Adipocyte (in vitro differentiated cells): ENCODE measurements around the gene ACOX1.

Experiments used
- DNase-seq: peaks from one replicate; pipeline ENCODE4 v3.0.0-alpha.2; 2015; ENCODE audit warnings: low read depth
- H3K27me3 ChIP-seq: replicated peaks from 2 replicates; pipeline ENCODE4 v1.7.0; 2013; ENCODE audit warnings: mild to moderate bottlenecking, low read length, moderate library complexity; ENCODE audit not compliant: control insufficient read depth, insufficient read depth
- H3K36me3 ChIP-seq: 2 replicates; pipeline ENCODE4 v1.7.0; 2013; ENCODE audit warnings: low read length, mild to moderate bottlenecking, moderate library complexity; ENCODE audit not compliant: control insufficient read depth, insufficient read depth, severe bottlenecking
- H3K4me1 ChIP-seq: 2 replicates; pipeline ENCODE4 v1.7.0; 2013; ENCODE audit warnings: mild to moderate bottlenecking, low read length, moderate library complexity; ENCODE audit not compliant: control insufficient read depth, insufficient read depth
- H3K4me3 ChIP-seq: 2 replicates; pipeline ENCODE4 v1.7.0; 2013; ENCODE audit warnings: mild to moderate bottlenecking, low read length, moderate library complexity
- H3K9ac ChIP-seq: 2 replicates; pipeline ENCODE4 v1.7.0; 2013; ENCODE audit warnings: mild to moderate bottlenecking, low read length, moderate library complexity
- H3K9me3 ChIP-seq: 2 replicates; pipeline ENCODE4 v1.7.0; 2013; ENCODE audit warnings: mild to moderate bottlenecking, low read length, moderate library complexity; ENCODE audit not compliant: control insufficient read depth

The ACOX1 gene

DNA sequence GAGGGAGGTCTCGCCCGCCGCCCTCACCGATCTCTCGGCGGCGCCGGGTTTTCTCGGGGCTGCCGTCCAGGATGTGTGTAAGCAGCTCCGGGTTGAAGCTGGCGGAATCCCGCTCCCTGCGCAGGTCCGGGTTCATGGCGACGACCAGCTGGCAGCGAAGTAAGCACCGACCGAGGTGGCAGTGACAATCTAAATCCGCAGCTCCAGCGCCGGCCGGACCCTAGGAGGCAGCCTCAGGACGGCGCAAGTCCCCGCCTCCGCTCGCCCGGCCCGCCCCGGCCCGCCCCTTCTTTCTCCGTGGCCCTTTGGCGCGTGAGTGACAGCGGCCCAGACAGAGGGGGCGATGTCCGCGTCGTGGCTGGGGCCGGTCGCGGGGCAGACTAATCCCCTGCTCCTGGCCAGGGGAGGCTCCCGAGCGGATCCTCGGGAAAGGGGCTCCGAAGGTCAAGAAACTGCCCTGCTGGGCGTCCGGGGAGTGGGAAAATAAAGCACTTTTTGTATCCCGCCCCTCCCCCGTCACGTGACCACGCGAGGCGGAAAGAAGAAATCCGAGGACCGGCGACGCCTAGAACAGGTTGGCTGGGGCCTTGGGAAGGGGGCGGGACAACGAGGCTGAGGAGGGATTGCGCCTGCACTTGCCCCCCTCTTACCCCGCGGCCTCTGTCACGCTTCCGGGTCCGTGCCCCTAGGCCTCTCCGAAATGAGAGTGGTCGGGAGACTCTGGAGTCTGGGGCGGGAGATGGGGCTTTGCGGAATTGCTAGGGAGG is at the start of gene ACOX1, which contains the start of gene TEN1:
TSS of gene ACOX1 (minus strand) at position 229 of the 767 bp plus-strand sequence. CDS start at position 136, 93 bp downstream.
TSS of gene TEN1 (plus strand) at position 303 of the 767 bp plus-strand sequence. CDS start 6,953 bp downstream, outside the sequence.
- H3K4me1 ChIP-seq, result peaks cover 59% of the 10 kb centered on the region
- H3K27me3 ChIP-seq, result no peaks in the 10 kb centered on the region
- peak within 1 kb of the TSS; percentile 100 for H3K4me3 ChIP-seq
- peaks cover 19% of the 10 kb centered on the region for H3K36me3 ChIP-seq
- DNase-seq, result peak; percentile 98
- no peaks in the 10 kb centered on the region for H3K9me3 ChIP-seq
- peak within 1 kb of the TSS; percentile 99 for H3K9ac ChIP-seq

DNA sequence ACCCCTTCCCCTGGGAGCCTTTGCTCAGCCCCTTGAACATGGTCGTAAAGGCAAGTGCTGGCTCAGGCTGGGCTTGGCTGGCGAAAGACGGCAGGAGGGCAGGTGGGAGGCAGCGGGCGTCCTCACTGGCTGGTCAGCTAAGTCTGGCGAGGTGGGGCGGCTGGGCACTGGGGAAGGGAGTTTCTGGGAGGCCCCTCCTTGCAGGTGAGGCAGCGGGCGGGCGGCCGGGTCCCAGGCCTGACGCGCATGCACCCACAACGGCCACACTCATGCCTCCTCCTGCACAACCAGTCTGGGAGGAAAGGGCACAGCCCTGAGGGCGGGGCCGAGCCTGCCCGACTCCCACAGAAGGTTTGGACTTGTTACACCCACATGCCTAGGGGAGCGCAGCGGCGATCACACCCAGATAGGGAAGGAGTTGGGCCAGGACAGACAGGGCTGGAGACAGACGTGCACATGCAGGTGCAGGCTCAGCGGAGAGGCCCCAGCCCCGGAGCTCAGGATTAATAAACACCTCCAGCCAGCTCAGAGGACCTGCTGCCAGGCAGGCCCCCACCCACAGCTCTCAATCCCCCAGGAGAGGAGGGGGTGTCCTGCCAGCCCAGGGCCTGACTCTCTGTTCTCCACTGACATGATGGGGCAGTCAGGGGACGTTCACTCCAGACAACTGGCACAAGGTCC is 48.3 kb upstream of the ACOX1 start, which contains the start of gene EVPL:
TSS of gene EVPL (minus strand) at position 148 of the 681 bp plus-strand sequence. CDS start at position 40, 108 bp downstream.
- no peaks in the 10 kb centered on the region for H3K4me1 ChIP-seq
- no peak within 1 kb of the TSS for H3K9ac ChIP-seq
- no peaks in the 10 kb centered on the region for H3K36me3 ChIP-seq
- DNase-seq, result no peak
- H3K9me3 ChIP-seq, result no peaks in the 10 kb centered on the region
- peaks cover 11% of the 10 kb centered on the region for H3K27me3 ChIP-seq
- H3K4me3 ChIP-seq, result no peak within 1 kb of the TSS

DNA sequence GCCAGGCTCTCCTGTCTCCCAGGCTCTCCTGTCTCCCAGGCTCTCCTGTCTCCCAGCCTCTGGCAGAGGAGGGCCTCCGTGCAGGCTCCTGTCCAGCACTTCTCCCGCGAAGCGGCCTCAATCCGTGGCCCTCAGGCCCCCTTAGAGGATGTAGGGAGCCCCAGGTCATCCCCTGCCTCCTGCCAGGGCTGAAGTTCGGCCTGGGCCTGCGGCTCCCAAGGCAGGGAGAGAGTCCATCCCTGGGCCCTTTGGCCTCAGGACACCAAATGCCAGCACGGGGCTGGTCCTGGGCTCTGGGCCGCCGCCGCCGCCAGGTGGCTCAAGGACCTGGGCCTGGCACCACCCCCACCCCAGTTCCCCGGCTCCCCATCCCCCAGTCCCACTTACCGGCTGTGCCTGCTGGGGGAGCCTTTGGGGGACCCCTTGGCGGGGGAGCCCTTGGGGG is 47.8 kb upstream of the ACOX1 start:
- no peaks in the 10 kb centered on the region for H3K9me3 ChIP-seq
- no peaks in the 10 kb centered on the region for H3K4me1 ChIP-seq
- peaks cover 11% of the 10 kb centered on the region for H3K27me3 ChIP-seq
- H3K9ac ChIP-seq, result no peak overlapping the region
- H3K36me3 ChIP-seq, result no peaks in the 10 kb centered on the region
- H3K4me3 ChIP-seq, result no peak overlapping the region
- DNase-seq, result no peak

DNA sequence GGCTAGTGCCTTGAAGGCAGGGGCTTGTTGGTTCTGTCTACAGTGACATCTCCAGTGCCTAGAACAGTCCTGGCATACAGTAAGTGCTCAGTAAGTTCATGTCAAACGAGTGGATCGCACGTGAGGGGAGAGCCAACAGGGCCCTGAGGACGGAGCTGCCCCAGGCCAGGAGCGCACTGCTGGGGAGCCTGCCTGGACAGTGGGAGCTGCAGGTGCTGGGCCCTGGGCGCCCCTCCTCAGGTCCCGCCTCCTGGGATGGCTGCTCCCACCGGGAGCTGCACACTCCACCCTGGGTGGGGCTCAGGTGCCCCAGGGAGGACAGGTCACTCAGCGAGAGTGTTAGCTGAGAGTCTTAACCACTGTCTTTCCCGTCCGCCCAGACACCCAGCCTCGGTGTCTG is 46.3 kb upstream of the ACOX1 start:
- no peak for DNase-seq
- Histone ChIP-seq H3K4me1 (no peaks in the 10 kb centered on the region), H3K9me3 (no peaks in the 10 kb centered on the region), H3K27me3 (peaks cover 15% of the 10 kb centered on the region), H3K36me3 (no peaks in the 10 kb centered on the region), H3K4me3 (no peak overlapping the region), H3K9ac (no peak overlapping the region)

DNA sequence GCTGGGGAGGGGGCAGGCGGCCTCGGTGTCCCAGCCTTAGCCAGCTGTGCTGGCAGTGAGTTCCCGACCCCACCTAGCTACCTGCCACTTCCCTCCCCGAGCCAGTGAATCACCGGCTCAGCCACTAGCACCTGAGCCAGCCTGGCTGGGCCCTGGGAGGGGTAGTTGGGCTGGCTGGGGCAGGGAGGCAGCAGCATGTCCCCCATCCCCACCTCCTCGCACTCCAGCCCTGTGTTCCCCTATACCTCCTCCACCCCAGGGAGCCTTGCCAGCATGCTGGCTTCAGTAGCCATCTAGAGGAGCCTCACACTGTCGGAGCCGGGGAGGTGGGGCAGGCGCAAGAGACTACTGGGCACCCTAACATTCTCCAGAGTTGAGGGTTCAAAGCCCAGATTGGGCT is 45.4 kb upstream of the ACOX1 start:
- no peak overlapping the region for H3K9ac ChIP-seq
- no peak overlapping the region for H3K4me3 ChIP-seq
- no peaks in the 10 kb centered on the region for H3K36me3 ChIP-seq
- H3K9me3 ChIP-seq, result no peaks in the 10 kb centered on the region
- H3K4me1 ChIP-seq, result no peaks in the 10 kb centered on the region
- no peak for DNase-seq
- peaks cover 23% of the 10 kb centered on the region for H3K27me3 ChIP-seq

DNA sequence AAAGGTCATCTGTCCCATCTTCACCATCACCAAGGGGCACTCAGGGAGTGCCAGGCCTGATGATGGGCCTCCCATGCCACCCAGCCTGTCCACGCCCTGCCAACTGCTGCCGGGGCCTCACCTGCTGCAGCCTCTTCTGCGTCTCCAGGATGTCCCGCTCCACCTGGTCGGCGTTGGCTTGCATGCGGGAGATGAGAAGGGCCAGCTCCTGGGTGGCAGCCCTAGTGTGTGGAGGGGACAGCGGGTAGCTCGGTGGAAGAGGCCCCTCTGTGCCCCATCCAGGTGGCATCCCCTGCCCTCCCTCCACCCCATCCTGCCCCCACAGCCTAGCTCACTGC is 44.9 kb upstream of the ACOX1 start:
- no peaks in the 10 kb centered on the region for H3K36me3 ChIP-seq
- no peak overlapping the region for H3K4me3 ChIP-seq
- H3K27me3 ChIP-seq, result peaks cover 28% of the 10 kb centered on the region
- H3K4me1 ChIP-seq, result no peaks in the 10 kb centered on the region
- no peak for DNase-seq
- H3K9me3 ChIP-seq, result no peaks in the 10 kb centered on the region
- no peak overlapping the region for H3K9ac ChIP-seq

DNA sequence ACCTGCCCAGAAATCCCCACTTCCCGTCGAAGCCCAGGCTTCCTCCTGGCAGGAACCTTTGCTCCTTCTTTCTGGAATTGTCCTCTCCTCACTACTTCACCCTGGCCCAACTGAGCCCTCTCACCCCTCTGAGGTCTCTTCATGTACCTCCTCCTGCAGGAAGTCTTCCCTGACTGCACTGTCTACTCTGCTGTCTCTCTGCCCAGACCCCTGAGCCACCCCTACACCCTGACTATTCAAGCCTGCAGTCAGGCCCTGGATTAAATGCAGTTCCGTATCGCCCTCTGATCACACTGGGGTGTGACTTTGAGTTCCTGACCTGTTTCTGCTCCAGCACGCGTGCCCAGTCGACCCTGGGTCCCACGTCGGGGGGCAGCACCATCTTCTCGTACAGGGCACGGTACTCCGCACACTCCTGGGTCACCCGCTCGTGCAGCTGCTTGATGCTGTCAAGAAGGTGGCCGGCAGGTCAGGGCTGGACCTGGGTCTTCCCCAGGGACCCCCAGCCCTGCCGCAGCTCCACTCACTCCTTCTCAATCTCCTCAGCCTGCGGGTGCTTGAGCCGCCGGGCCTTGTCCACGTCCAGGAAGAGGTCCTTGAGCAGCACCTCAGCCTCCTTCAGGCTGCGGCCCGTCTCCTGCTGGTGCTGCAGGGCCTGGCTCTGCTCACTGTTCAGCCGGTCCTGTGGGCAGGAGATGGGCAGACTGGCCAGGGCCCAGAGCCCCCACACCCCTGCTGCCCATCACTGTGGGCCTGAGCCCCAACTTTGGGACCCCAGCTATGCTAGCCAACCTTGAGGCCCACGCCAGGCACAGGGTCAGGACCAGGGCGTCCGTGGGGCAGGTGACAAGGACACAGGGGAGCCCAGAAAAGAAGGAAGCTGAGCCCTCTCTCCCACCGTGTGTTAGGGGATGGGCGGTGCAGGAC is 44.3 kb upstream of the ACOX1 start:
- DNase-seq, result no peak
- Histone ChIP-seq H3K4me3 (no peak overlapping the region), H3K36me3 (no peaks in the 10 kb centered on the region), H3K9ac (no peak overlapping the region), H3K27me3 (peaks cover 28% of the 10 kb centered on the region), H3K9me3 (no peaks in the 10 kb centered on the region), H3K4me1 (no peaks in the 10 kb centered on the region)

DNA sequence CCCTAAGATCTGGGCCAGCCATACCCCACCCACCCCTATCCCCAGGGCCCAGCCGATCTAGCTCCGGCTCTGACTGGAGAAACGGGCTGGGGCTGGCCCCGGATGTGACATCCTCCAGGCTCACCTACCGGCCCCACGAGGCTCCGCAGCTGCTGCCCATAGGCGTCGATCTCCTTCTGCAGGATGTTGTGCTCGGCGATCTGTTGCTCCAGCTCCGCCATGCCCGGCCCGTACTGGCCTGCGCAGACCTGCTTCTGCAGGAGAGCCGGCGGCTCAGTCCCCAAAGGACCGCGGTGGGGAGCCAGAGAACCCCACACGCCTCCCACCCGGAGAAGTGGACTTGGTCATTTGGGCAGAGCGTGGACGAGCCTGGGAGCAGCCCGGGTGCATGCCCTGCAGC is 43.3 kb upstream of the ACOX1 start:
- H3K27me3 ChIP-seq, result peaks cover 30% of the 10 kb centered on the region
- DNase-seq, result no peak

DNA sequence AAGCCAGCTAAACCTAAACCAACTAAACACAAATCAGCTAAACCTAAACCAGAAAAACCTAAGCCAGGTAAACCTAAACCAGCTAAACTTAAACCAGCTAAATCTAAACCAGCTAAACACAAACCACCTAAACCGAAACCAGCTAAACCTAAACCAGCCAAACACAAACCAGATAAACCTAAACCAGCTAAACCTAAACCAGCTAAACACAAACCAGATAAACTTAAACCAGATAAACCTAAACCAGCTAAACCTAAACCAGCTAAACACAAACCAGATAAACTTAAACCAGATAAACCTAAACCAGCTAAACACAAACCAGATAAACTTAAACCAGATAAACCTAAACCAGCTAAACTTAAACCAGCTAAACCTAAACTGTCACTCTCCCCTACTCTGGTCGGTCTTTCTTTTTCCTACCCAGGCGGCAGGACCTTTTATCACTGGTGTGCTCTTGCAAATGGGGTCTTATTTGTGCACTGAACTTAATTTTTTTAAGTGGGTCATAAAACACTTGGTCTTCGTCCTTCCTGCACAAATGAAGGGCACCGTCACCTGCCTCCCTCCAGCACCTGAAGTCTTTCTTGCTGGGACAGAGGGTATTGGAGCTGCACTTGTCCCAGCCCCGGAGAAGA is 41.0 kb upstream of the ACOX1 start:
- no peak overlapping the region for H3K4me3 ChIP-seq
- H3K9ac ChIP-seq, result no peak overlapping the region
- peaks cover 37% of the 10 kb centered on the region for H3K27me3 ChIP-seq
- H3K4me1 ChIP-seq, result no peaks in the 10 kb centered on the region
- H3K36me3 ChIP-seq, result no peaks in the 10 kb centered on the region
- no peak for DNase-seq
- no peaks in the 10 kb centered on the region for H3K9me3 ChIP-seq

More for the DNA sequence above, 43.3 kb upstream of the ACOX1 start:
- Histone ChIP-seq H3K4me3 (no peak overlapping the region), H3K9me3 (no peaks in the 10 kb centered on the region), H3K9ac (no peak overlapping the region), H3K4me1 (no peaks in the 10 kb centered on the region), H3K36me3 (no peaks in the 10 kb centered on the region)

DNA sequence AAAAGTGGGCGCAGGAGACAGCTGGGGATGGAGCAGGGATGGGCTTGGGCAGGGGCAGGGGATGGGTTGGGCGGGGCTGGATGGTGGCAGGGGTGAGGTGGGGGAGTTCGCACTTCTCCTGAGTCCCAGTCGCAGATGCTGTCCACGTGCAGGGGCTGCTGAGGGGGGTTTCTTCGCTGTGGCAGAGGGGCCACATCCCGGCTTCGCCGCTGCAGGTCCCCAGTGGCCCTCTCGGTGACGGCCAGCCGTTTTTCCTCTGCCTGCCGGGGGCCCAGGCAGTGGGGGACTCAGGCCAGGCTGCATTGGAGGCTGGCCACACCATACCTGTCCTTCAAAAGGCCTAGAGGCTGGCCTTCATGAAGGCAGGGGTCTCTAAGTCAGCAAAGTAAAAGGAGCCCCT is 39.8 kb upstream of the ACOX1 start:
- DNase-seq, result no peak
- peaks cover 43% of the 10 kb centered on the region for H3K27me3 ChIP-seq
- no peak overlapping the region for H3K4me3 ChIP-seq
- H3K36me3 ChIP-seq, result no peaks in the 10 kb centered on the region
- H3K9me3 ChIP-seq, result no peaks in the 10 kb centered on the region
- H3K4me1 ChIP-seq, result no peaks in the 10 kb centered on the region
- no peak overlapping the region for H3K9ac ChIP-seq
